HG03175 (cell line): ENCODE measurements around the gene MCFD2.

ENCODE experiments used
- ATAC-seq: cut with Tn5 transposase; IDR thresholded peaks from one replicate; pipeline ENCODE4 v1.9.1; 2021; ENCODE audit warnings: mild to moderate bottlenecking, moderate library complexity; ENCODE audit not compliant: unreplicated experiment

The MCFD2 gene

DNA sequence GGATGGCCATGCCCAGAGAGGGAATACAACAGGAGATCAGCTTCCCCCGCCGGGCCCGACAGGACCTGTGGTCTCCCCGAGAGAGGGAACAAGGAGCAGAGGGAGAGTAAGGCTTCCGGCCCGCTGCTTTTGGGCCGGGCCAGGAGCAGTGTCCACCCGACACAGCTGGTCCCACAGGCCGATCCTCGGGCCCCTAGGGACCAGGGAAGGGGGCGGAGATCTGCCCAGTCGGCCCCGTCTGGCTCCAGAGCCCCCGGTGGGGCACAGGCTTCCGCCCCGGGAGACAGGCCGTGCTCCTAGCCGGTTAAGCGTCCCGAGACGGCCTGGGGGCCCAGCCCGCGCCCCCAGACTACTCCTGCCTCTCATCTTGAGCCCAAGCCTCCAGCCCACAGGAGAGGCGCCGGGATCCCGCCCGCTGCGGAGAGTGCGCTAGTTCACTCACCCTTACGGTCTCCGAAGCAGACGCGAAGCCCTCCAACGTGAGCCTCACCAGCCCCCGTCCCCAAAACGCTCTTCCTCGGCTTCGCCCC, at the start of gene MCFD2:
Gene MCFD2 (minus strand): TSS at position 526 of the 530 bp plus-strand sequence. CDS start 6,635 bp downstream, outside the sequence.
- peak; percentile 18 for ATAC-seq

DNA sequence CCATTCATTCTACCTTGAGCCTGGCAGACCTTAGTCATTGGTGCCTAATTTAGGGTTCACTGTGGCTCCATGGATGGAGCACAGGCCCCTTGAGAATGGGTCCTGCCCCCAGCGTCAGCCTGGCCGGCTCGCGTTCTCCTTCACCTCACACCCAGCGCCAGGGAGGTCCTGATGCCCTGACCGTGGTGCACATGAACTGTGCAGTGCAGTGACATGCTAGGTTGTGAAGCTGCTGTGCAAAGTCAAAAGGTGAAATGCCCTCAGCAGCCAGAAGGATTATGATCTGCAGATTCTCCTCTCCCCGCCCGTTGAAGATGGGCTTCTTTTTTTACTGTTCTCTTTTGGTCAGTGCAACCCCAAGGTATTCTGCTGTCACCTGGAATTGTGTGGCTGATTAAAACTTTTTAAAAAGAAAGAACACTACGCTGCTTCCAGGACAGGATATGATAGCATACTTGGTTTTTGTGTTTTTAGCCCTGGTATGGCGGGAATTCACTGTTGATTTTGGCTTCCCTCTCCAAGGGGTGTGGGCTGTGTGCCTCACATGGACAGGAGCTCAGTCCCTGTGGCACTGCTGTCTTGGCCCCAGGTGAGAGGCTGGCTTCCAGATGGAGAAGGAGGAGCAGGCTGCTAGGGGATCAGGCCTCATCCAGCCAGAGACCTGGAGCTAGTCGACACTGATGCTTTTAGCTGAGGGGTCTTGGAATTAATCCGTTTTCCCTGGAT, 49.4 kb upstream of the MCFD2 start:
- ATAC-seq: no peak

- ATAC-seq: no peak
These were observed 48.5 kb upstream of the MCFD2 start for GRCh38 chr2:46963941-46964673.

DNA sequence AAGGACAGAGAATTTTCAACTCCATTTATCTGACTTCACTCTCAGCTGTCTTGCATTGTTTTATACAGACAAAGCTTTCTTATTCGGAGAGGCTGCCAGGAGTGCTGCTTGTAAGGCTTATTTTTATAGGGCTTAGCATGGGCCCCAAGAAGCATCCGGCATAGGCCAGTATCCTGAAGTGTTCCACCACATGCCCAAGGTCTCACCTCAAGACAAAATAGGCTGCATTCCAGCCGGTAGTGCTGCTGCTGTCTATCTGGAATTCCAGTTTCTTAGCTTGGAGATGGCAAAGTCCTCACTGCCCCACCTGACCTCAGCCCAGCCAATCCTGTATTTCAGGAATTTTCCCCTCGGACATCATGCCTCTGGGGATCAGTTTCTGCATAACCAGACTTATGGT, 47.6 kb upstream of the MCFD2 start:
- no peak for ATAC-seq

GRCh38 chr2:46962751-46963150, 47.1 kb upstream of the MCFD2 start:
- ATAC-seq: no peak

DNA sequence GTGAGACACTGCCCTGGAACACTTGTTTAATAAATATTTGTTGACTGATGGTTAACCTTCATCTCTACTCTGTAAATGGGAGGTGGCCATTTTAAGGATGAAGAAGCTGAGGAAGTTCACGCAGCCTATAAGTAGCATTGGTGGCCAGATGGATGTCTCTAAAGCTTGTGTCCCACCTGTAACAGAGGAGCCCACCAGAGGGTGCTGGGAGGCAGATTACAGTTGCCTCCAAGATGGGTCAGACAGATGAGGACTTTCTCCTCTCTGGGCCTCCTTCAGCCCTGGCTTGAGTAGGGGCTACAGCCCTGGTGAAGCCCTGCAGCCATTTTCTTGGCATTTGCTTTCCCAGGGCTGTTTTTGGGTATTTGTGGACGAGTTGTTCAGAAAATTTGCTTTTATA, 45.0 kb upstream of the MCFD2 start:
- no peak for ATAC-seq

- ATAC-seq: no peak
These were observed 42.9 kb upstream of the MCFD2 start for GRCh38 chr2:46958431-46959017.

DNA sequence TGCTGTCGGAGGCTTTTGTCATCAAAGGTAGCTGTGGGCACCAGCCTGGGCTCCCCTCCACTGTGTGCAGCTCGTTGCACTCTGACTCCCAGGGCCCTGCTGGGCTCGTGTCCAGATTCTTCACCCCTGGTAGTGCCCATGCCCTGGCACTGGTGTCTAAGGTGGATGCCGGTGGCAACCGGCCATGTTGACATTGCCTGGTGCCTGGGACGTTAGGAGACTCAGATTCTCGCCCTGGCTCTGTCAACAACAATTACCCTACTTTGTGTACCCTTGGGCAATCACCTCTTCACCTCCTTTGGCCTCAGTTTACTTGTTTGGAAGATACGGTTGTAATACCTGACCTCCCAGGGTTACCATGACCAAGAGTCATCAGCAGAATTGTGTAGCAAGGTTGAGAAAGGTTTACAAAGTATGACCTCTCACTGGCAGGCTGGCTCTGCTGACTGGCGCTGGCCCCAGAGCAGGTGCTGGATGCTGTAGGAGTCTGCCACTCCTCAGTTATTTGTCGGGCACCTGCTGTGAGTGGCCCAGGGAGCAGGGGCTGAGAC, 41.5 kb upstream of the MCFD2 start:
- ATAC-seq: no peak

GRCh38 chr2:46955764-46956163, 40.2 kb upstream of the MCFD2 start:
- ATAC-seq: no peak

- ATAC-seq: no peak
These were observed 39.5 kb upstream of the MCFD2 start for GRCh38 chr2:46954951-46955571.

- no peak for ATAC-seq
These were observed 36.6 kb upstream of the MCFD2 start for GRCh38 chr2:46952171-46952570.

- no peak for ATAC-seq
These were observed 35.9 kb upstream of the MCFD2 start for GRCh38 chr2:46951290-46952064.

- ATAC-seq: no peak
These were observed 34.7 kb upstream of the MCFD2 start for GRCh38 chr2:46950314-46950713.

- no peak for ATAC-seq
These were observed 32.2 kb upstream of the MCFD2 start for GRCh38 chr2:46947841-46948240.

DNA sequence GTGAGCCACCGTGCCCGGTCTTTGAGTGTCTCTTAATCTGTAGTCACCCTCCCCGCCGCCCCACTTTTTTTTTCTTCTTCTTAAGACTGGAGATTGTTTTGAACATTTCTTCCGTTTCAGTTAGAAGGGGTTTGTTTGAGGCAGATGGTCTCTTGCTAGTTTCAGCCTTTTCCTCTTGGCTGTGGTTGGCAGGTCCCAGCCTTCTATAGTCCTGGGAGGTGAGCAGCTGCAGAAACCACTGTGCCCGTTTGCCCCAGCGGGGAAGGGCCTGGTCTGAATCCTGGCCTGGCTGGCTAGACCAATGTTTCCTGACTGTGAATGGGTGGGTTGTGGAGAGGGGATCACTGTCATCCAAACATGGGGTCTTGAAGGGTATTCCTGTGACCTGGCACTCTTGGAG, 30.1 kb upstream of the MCFD2 start:
- no peak for ATAC-seq

GRCh38 chr2:46943881-46944798, 28.5 kb upstream of the MCFD2 start:
- peak; percentile 35 for ATAC-seq

GRCh38 chr2:46942891-46943626, 27.5 kb upstream of the MCFD2 start:
- no peak for ATAC-seq

- ATAC-seq: peak; percentile 35
These were observed 26.5 kb upstream of the MCFD2 start for GRCh38 chr2:46942143-46942526.
